T-cell (primary cell): ENCODE data around the gene IPO13. TPM values are rescaled to one million over a fixed set of nuclear protein-coding genes. Genes with fewer than 3 reads are reported as not detected.

Experiments used
- ATAC-seq, 4 experiments: fragments of 200-7000 bp in 3 of 4; fragments of 150-1000 bp in 1 of 4; cut with Tn5 transposase; replicated peaks in 1 of 4; 1 replicate in 3 of 4; 2 replicates in 1 of 4; pipeline ENCODE4 v1.10.0; 2021; ENCODE audit warnings: moderate library complexity in 3 of 4, mild to moderate bottlenecking in 2 of 4, moderate number of reproducible peaks in 1 of 4
- CTCF ChIA-PET, 2 donors: fragments of 300-600 bp; sonication (Branson Sonifier 250); formaldehyde crosslinking; loops; one replicate each; lab custom pipeline; 2022; ENCODE audit warnings: antibody characterized with exemption in 2 of 2; lab: Charles Lee
- POLR2A ChIA-PET, 2 donors: fragments of 300-600 bp; sonication (Branson Sonifier 250); formaldehyde crosslinking; loops; one replicate each; lab custom pipeline; 2022; ENCODE audit warnings: antibody characterized with exemption in 2 of 2; lab: Charles Lee
- DNase-seq, 35 experiments: peaks; one replicate each; pipeline versions ENCODE4 v3.0.0 to v3.0.0-alpha.2; 2013 to 2023
- H3K27ac ChIP-seq: one replicate; pipeline ENCODE4 v1.5.1; 2013; ENCODE audit warnings: low read length
- H3K27me3 ChIP-seq, 2 experiments: replicated peaks in 1 of 2; 1 replicate in 1 of 2; 2 replicates in 1 of 2; pipeline versions ENCODE4 v1.6.1 to v1.7.0; 2013; ENCODE audit warnings: low read length in 1 of 2, mixed read lengths in 1 of 2; ENCODE audit not compliant: control insufficient read depth in 2 of 2, insufficient read depth in 2 of 2; ENCODE audit errors: extremely low read depth in 1 of 2
- H3K36me3 ChIP-seq, 2 donors: 1 replicate in 1 of 2; 2 replicates in 1 of 2; pipeline versions ENCODE4 v1.6.1 to v1.7.0; 2013; ENCODE audit warnings: low read length in 1 of 2; ENCODE audit not compliant: control insufficient read depth in 2 of 2, insufficient read depth in 1 of 2; ENCODE audit errors: extremely low read depth in 1 of 2
- H3K4me1 ChIP-seq, 2 experiments: 1 replicate in 1 of 2; 2 replicates in 1 of 2; pipeline versions ENCODE4 v1.6.1 to v1.7.0; 2013; ENCODE audit warnings: low read length in 2 of 2, mixed read lengths in 1 of 2; ENCODE audit not compliant: insufficient read depth in 2 of 2, control insufficient read depth in 1 of 2; ENCODE audit errors: extremely low read depth in 1 of 2
- H3K4me3 ChIP-seq, 2 donors: 1 replicate in 1 of 2; 2 replicates in 1 of 2; pipeline versions ENCODE4 v1.5.1 to v1.7.0; 2013; ENCODE audit warnings: mild to moderate bottlenecking in 2 of 2, low read length in 1 of 2, moderate library complexity in 1 of 2; ENCODE audit not compliant: control insufficient read depth in 1 of 2; ENCODE audit errors: extremely low read depth in 1 of 2
- H3K9me3 ChIP-seq: 2 replicates; pipeline ENCODE4 v1.7.0; 2013
- H3K27ac Mint-ChIP-seq, 2 donors: one replicate each; pipeline ENCODE4 v1.8.0; 2020 to 2021; ENCODE audit warnings: mild to moderate bottlenecking in 2 of 2, mixed read lengths in 2 of 2
- H3K27me3 Mint-ChIP-seq, 2 donors: one replicate each; pipeline ENCODE4 v1.8.0; 2021 to 2022; ENCODE audit warnings: mixed read lengths in 2 of 2
- H3K36me3 Mint-ChIP-seq: one replicate; pipeline ENCODE4 v1.8.0; 2021; ENCODE audit warnings: mixed read lengths
- H3K4me1 Mint-ChIP-seq, 3 donors: one replicate each; pipeline ENCODE4 v1.8.0; 2020 to 2022; ENCODE audit warnings: mixed read lengths in 3 of 3, mild to moderate bottlenecking in 1 of 3
- H3K4me3 Mint-ChIP-seq, 3 donors: one replicate each; pipeline ENCODE4 v1.8.0; 2020 to 2022; ENCODE audit warnings: mild to moderate bottlenecking in 3 of 3, mixed read lengths in 3 of 3, moderate library complexity in 3 of 3
- H3K9me3 Mint-ChIP-seq, 3 donors: one replicate each; pipeline ENCODE4 v1.8.0; 2020 to 2022; ENCODE audit warnings: mixed read lengths in 3 of 3
- WGBS: methylation state at CpG from one replicate; pipeline ENCODE4 v1.1.5; 2013; ENCODE audit warnings: missing lambda C conversion rate; ENCODE audit not compliant: insufficient coverage; 5-methylcytosine and 5-hydroxymethylcytosine counted together
- total RNA-seq, 35 experiments: library from RNA in 6 of 35; stranded (reverse) in 6 of 35; fragments of 120-200 nt in 1 of 35; gene quantifications; one replicate each; pipeline versions ENCODE4 v1.2.1 to v1.2.4 and lab custom pipeline; 2013 to 2026

The IPO13 gene
- total RNA-seq, 5 donors from 2014 or later (not counting 1 experiment from before 2014, with no cell fraction given) = 15.3 to 24.3 (median 22.1) TPM

GRCh38 chr1:43930168-43930948 lies 16.4 kb upstream of the IPO13 start:
- H3K36me3 Mint-ChIP-seq = peaks cover 13% of the 10 kb centered on the region
- ChIA-PET CTCF (interaction anchor here (0.5 to 1.6 kb wide), 3 partner anchors 17 to 170 kb away, joined by 3 to 4 read pairs (median 3); no protein-coding TSS in a partner anchor), POLR2A (no interaction called here)
- ATAC-seq = no peak
- Histone ChIP-seq H3K9me3 (no peaks in the 10 kb centered on the region), H3K27me3 (peaks cover 3 to 36% of the 10 kb centered on the region in 2 experiments), H3K27ac (no peak overlapping the region), H3K4me1 (peaks cover 0 to 22% of the 10 kb centered on the region in 2 experiments), H3K4me3 (no peak overlapping the region), H3K36me3 (peaks cover 0 to 3% of the 10 kb centered on the region in 2 donors)
- no peak overlapping the region for H3K4me3 Mint-ChIP-seq
- no peaks in the 10 kb centered on the region for H3K9me3 Mint-ChIP-seq
- 92% methylated on average over 10 of the region's 10 CpGs for WGBS
- peak in 1 of 35 experiments; percentile 28 for DNase-seq
- H3K27ac Mint-ChIP-seq = no peak overlapping the region
- peaks cover 18 to 25% of the 10 kb centered on the region in 2 donors for H3K27me3 Mint-ChIP-seq
- peaks cover 18 to 19% (median 18%) of the 10 kb centered on the region in 3 donors for H3K4me1 Mint-ChIP-seq

- 87% methylated on average over 4 of the region's 4 CpGs for WGBS
- Histone ChIP-seq H3K4me1 (peaks cover 0 to 27% of the 10 kb centered on the region in 2 experiments), H3K27me3 (peaks cover 3 to 41% of the 10 kb centered on the region in 2 experiments), H3K9me3 (no peaks in the 10 kb centered on the region), H3K4me3 (no peak overlapping the region), H3K27ac (no peak overlapping the region), H3K36me3 (peaks cover 0 to 2% of the 10 kb centered on the region in 2 donors)
- DNase-seq (no peak), ATAC-seq (no peak)
- CTCF ChIA-PET = interaction anchor here (0.9 to 1.6 kb wide), 3 partner anchors 16 to 168 kb away, joined by 3 to 4 read pairs (median 3); no protein-coding TSS in a partner anchor
- Mint-ChIP-seq H3K36me3 (peaks cover 8% of the 10 kb centered on the region), H3K4me3 (no peak overlapping the region), H3K9me3 (no peaks in the 10 kb centered on the region), H3K4me1 (peaks cover 18 to 22% (median 21%) of the 10 kb centered on the region in 3 donors), H3K27me3 (peaks cover 22 to 29% of the 10 kb centered on the region in 2 donors), H3K27ac (no peak overlapping the region)
- POLR2A ChIA-PET = interaction anchor here in 1 of 2 donors (0.6 kb wide), 1 partner anchor 15 kb away, joined by 3 read pairs; no protein-coding TSS in a partner anchor
These were observed 15.8 kb upstream of the IPO13 start for GRCh38 chr1:43930949-43931275.

DNA sequence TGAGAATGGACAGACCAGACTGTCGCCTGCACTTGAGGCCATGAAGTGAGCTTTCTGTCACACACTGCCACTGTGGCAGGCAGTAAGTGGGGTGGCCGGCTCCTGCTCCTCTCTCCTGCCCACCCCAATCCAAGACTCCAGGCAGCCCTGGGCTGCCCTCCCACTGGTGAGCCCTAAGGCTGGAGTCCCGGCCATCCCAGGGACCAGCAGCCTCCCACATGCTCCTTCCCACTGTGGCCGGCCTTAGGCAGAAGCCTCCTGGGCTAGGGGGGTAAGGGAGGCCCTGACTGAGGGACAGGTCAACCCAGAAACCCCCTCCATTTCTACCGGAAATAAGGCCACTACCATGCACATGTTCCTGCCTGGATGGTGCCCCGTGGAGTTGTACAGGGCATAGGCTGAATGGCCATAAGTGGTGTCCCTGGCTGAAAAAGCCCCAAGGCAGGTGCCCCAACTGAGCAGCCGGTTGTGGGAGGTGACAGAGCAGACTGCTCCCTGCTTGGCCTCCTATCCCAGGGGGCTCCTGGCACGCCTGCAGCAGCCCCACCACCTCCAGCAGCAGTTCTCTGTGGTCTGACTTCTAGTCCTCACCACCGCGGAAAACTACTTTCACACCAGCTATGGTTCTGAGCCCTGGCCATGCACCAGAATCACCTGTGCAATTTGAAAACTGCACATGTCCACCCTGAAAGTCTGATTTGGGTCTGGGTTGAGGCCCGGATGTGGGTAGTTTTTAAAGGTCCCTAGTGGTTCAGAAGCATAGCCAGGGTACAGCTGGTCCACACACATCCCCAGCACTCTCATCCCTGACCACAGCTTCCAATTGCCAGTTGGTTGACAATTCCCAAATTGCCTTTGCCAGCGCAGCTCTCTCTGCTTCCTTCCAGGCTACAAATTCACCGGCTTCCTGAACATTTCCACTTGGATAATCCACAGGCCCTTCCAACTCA lies 14.8 kb upstream of the IPO13 start:
- DNase-seq (no peak), ATAC-seq (no peak)
- Histone ChIP-seq H3K36me3 (no peaks in the 10 kb centered on the region), H3K9me3 (no peaks in the 10 kb centered on the region), H3K27me3 (peaks cover 3 to 47% of the 10 kb centered on the region in 2 experiments), H3K4me1 (peaks cover 0 to 32% of the 10 kb centered on the region in 2 experiments), H3K27ac (no peak overlapping the region), H3K4me3 (no peak overlapping the region)
- ChIA-PET POLR2A (interaction anchor here in 1 of 2 donors (0.6 kb wide), 1 partner anchor 14 kb away, joined by 3 read pairs; no protein-coding TSS in a partner anchor), CTCF (interaction anchor here (0.6 to 4.1 kb wide), 3 partner anchors 30 to 168 kb away, joined by 3 to 59 read pairs (median 5); no protein-coding TSS in a partner anchor)
- 82% methylated on average over 6 of the region's 13 CpGs for WGBS
- peaks cover 6% of the 10 kb centered on the region for H3K36me3 Mint-ChIP-seq
- no peak overlapping the region for H3K4me3 Mint-ChIP-seq
- H3K9me3 Mint-ChIP-seq = no peaks in the 10 kb centered on the region
- peaks cover 18 to 25% (median 23%) of the 10 kb centered on the region in 3 donors for H3K4me1 Mint-ChIP-seq
- peaks cover 22 to 34% of the 10 kb centered on the region in 2 donors for H3K27me3 Mint-ChIP-seq
- no peak overlapping the region for H3K27ac Mint-ChIP-seq

- ChIA-PET CTCF (interaction anchor here in 1 of 2 donors (4.1 kb wide), 1 partner anchor 168 kb away, joined by 59 read pairs; no protein-coding TSS in a partner anchor), POLR2A (no interaction called here)
- H3K9me3 ChIP-seq = no peaks in the 10 kb centered on the region
- peaks cover 0 to 32% of the 10 kb centered on the region in 2 experiments for H3K4me1 ChIP-seq
- no peaks in the 10 kb centered on the region for H3K36me3 ChIP-seq
- Mint-ChIP-seq H3K27me3 (peaks cover 22 to 34% of the 10 kb centered on the region in 2 donors), H3K9me3 (no peaks in the 10 kb centered on the region), H3K4me1 (peaks cover 18 to 25% (median 23%) of the 10 kb centered on the region in 3 donors), H3K36me3 (peaks cover 6% of the 10 kb centered on the region), H3K4me3 (peak overlapping the region in 1 of 3 donors; percentile 44), H3K27ac (no peak overlapping the region)
- peak overlapping the region in 1 of 2 donors; percentile 45 for H3K4me3 ChIP-seq
- ATAC-seq (peak in 1 of 4 experiments; percentile 12), DNase-seq (no peak)
- H3K27me3 ChIP-seq = peaks cover 3 to 51% of the 10 kb centered on the region in 2 experiments
- H3K27ac ChIP-seq = no peak overlapping the region
- 54% methylated on average over 8 of the region's 8 CpGs for WGBS
These were observed 13.9 kb upstream of the IPO13 start for GRCh38 chr1:43932786-43933385.

GRCh38 chr1:43933386-43934100 lies 13.2 kb upstream of the IPO13 start, which contains the start of gene ARTN:
Gene ARTN (plus strand): TSS chr1:43933801. CDS start chr1:43935657, 1,856 bp downstream.
- POLR2A ChIA-PET = no interaction called here
- no peaks in the 10 kb centered on the region for H3K36me3 ChIP-seq
- H3K4me3 Mint-ChIP-seq = peak within 1 kb of the TSS in 1 of 3 donors; percentile 65

More at GRCh38 chr1:43933386-43934100, 13.2 kb upstream of the IPO13 start, which contains the start of gene ARTN:
- Mint-ChIP-seq H3K27me3 (peaks cover 22 to 34% of the 10 kb centered on the region in 2 donors), H3K4me1 (peaks cover 18 to 25% (median 23%) of the 10 kb centered on the region in 3 donors), H3K27ac (no peak within 1 kb of the TSS), H3K9me3 (no peaks in the 10 kb centered on the region), H3K36me3 (peaks cover 9% of the 10 kb centered on the region)
- Histone ChIP-seq H3K4me3 (peak within 1 kb of the TSS in 1 of 2 donors; percentile 45), H3K4me1 (peaks cover 0 to 32% of the 10 kb centered on the region in 2 experiments), H3K27ac (no peak within 1 kb of the TSS), H3K9me3 (no peaks in the 10 kb centered on the region), H3K27me3 (peaks cover 3 to 51% of the 10 kb centered on the region in 2 experiments)
- ATAC-seq (peak in 1 of 4 experiments; percentile 27), DNase-seq (no peak)
- CTCF ChIA-PET = interaction anchor here (2.4 to 4.1 kb wide), 3 partner anchors 12 to 170 kb away, joined by 12 to 59 read pairs (median 17); no protein-coding TSS in a partner anchor
- 18% methylated on average over 33 of the region's 42 CpGs for WGBS
